ENCODE measurements around the gene DPAGT1.

DPAGT1 gene

GRCh38 chr11:119048644-119049043, 53.0 kb downstream of the DPAGT1 start:
- TF ChIP-seq, protein P1, sequence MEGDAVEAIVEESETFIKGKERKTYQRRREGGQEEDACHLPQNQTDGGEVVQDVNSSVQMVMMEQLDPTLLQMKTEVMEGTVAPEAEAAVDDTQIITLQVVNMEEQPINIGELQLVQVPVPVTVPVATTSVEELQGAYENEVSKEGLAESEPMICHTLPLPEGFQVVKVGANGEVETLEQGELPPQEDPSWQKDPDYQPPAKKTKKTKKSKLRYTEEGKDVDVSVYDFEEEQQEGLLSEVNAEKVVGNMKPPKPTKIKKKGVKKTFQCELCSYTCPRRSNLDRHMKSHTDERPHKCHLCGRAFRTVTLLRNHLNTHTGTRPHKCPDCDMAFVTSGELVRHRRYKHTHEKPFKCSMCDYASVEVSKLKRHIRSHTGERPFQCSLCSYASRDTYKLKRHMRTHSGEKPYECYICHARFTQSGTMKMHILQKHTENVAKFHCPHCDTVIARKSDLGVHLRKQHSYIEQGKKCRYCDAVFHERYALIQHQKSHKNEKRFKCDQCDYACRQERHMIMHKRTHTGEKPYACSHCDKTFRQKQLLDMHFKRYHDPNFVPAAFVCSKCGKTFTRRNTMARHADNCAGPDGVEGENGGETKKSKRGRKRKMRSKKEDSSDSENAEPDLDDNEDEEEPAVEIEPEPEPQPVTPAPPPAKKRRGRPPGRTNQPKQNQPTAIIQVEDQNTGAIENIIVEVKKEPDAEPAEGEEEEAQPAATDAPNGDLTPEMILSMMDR (IDR thresholded peaks at IDR 0.05; ENCODE audit: low read length, missing control alignments) = no peak
- no peak overlapping the region for H3K4me3 ChIP-seq (replicated peaks; ENCODE audit: low read depth, low read length)
- DNase-seq (ENCODE audit: low read depth) = no peak

DNA sequence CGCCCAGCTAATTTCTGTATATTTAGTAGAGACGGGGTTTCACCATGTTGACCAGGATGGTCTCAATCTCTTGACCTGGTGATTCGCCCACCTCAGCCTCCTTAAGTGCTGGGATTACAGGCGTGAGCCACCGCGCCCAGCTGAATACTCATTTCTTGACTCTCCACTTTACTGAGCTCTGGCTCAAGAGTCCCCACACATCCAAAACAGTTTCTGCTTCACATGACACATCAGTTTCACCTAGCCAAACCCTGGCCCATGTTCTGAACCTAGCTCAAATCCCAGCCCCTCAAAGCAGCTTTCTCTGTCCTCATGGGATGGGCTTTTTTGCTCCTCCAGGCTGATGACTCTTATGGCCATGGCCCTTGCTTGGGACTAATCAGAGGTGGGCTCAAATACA, 54.4 kb downstream of the DPAGT1 start:
- no peak overlapping the region for H3K4me3 ChIP-seq (replicated peaks; ENCODE audit: low read depth, low read length)
- DNase-seq (ENCODE audit: low read depth) = no peak
- TF ChIP-seq, protein P1 (IDR thresholded peaks at IDR 0.05; ENCODE audit: low read length, missing control alignments) = no peak
